GM19468 (cell line): ENCODE measurements around the gene MYCBPAP.
"Not testable (repeated sequence)": the region's sequence is repeated elsewhere in the genome, so short reads cannot be mapped to it uniquely, and the experiment has no call there.

Source experiments
- ATAC-seq: cut with Tn5 transposase; IDR thresholded peaks from one replicate; pipeline ENCODE4 v1.9.1; 2021; ENCODE audit warnings: mild to moderate bottlenecking, moderate library complexity, moderate number of reproducible peaks; ENCODE audit not compliant: unreplicated experiment; ENCODE audit errors: extremely low read depth

MYCBPAP gene

GRCh38 chr17:50469671-50470305 is 38.5 kb upstream of the MYCBPAP start:
- ATAC-seq = no peak

- no peak for ATAC-seq
Measured at GRCh38 chr17:50470426-50470825, 37.8 kb upstream of the MYCBPAP start.

GRCh38 chr17:50471009-50471905 is 37.0 kb upstream of the MYCBPAP start:
- no peak for ATAC-seq

GRCh38 chr17:50472286-50472685 is 36.0 kb upstream of the MYCBPAP start:
- no peak for ATAC-seq

GRCh38 chr17:50472761-50473161 is 35.5 kb upstream of the MYCBPAP start:
- not testable (repeated sequence) for ATAC-seq

- no peak for ATAC-seq
Measured at GRCh38 chr17:50473901-50474300, 34.3 kb upstream of the MYCBPAP start.

GRCh38 chr17:50474523-50474922 is 33.7 kb upstream of the MYCBPAP start:
- no peak for ATAC-seq

- ATAC-seq = no peak
Measured at GRCh38 chr17:50475362-50475761, 32.9 kb upstream of the MYCBPAP start.

- ATAC-seq = not testable (repeated sequence)
Measured at GRCh38 chr17:50475775-50476544, 32.3 kb upstream of the MYCBPAP start.

GRCh38 chr17:50476545-50477315 is 31.5 kb upstream of the MYCBPAP start:
- no peak for ATAC-seq

GRCh38 chr17:50477976-50478375 is 30.3 kb upstream of the MYCBPAP start:
- no peak for ATAC-seq

- peak; percentile 83 for ATAC-seq
Measured at GRCh38 chr17:50478391-50479381, 29.6 kb upstream of the MYCBPAP start, which contains the start of gene RSAD1. Gene RSAD1 (plus strand): TSS chr17:50478860. CDS start chr17:50478885, 25 bp downstream.

- peak; percentile 16 for ATAC-seq
Measured at GRCh38 chr17:50479522-50480141, 28.6 kb upstream of the MYCBPAP start.

- ATAC-seq = no peak
Measured at GRCh38 chr17:50480142-50480764, 28.0 kb upstream of the MYCBPAP start.

GRCh38 chr17:50480854-50481490 is 27.3 kb upstream of the MYCBPAP start:
- ATAC-seq = no peak

GRCh38 chr17:50481648-50482047 is 26.6 kb upstream of the MYCBPAP start:
- ATAC-seq = no peak

GRCh38 chr17:50482110-50482509 is 26.1 kb upstream of the MYCBPAP start:
- no peak for ATAC-seq
